H1 (cell line): Measurements from ENCODE around the gene CDHR2. TPM values are rescaled to one million over a fixed set of nuclear protein-coding genes. Genes with fewer than 3 reads are reported as not detected.

Source experiments
- CTCF ChIA-PET: fragments of 300-600 bp; sonication (Branson Sonifier 250); formaldehyde crosslinking; loops from one replicate; lab custom pipeline; 2021; ENCODE audit not compliant: partially characterized antibody; lab: Charles Lee
- POLR2A ChIA-PET: fragments of 300-600 bp; sonication (Branson Sonifier 250); formaldehyde crosslinking; loops from one replicate; lab custom pipeline; 2021; ENCODE audit warnings: inconsistent platforms; ENCODE audit not compliant: partially characterized antibody; lab: Charles Lee
- DNase-seq, 2 experiments: peaks; one replicate each; pipeline versions ENCODE4 v3.0.0 to v3.0.0-alpha.2; 2010 to 2022; ENCODE audit warnings: low spot score in 2 of 2, low read depth in 1 of 2, mixed read lengths in 1 of 2
- FAIRE-seq: peaks from 2 replicates; lab custom pipeline; 2011; peaks lifted over from hg19 to GRCh38; lab: Jason Lieb, UNC
- H2AFZ ChIP-seq: 2 replicates; pipeline ENCODE4 v1.8.1; 2012; ENCODE audit warnings: low read length, inconsistent platforms
- H2AK5ac ChIP-seq: 2 replicates; pipeline ENCODE4 v1.6.1; 2013; ENCODE audit warnings: low read depth, low read length
- H2BK120ac ChIP-seq: replicated peaks from 2 replicates; pipeline ENCODE3; 2013; ENCODE audit warnings: low read depth, low read length, inconsistent platforms
- H2BK12ac ChIP-seq: 2 replicates; pipeline ENCODE4 v1.6.1; 2013; ENCODE audit warnings: low read depth, low read length
- H2BK15ac ChIP-seq: 2 replicates; pipeline ENCODE4 v1.6.1; 2013; ENCODE audit warnings: low read length
- H2BK20ac ChIP-seq: 2 replicates; pipeline ENCODE4 v1.6.1; 2013; ENCODE audit warnings: low read length
- H2BK5ac ChIP-seq: 2 replicates; pipeline ENCODE4 v1.6.1; 2013; ENCODE audit warnings: low read depth, low read length
- H3K14ac ChIP-seq: 2 replicates; pipeline ENCODE4 v1.6.1; 2013; ENCODE audit warnings: inconsistent platforms; ENCODE audit not compliant: insufficient read length
- H3K18ac ChIP-seq: 2 replicates; pipeline ENCODE4 v1.6.1; 2013; ENCODE audit warnings: low read length; ENCODE audit errors: extremely low read depth
- H3K23ac ChIP-seq: 2 replicates; pipeline ENCODE4 v1.6.1; 2013; ENCODE audit warnings: inconsistent platforms; ENCODE audit not compliant: insufficient read length
- H3K23me2 ChIP-seq: 2 replicates; pipeline ENCODE4 v1.6.1; 2013; ENCODE audit warnings: low read depth, low read length
- H3K27ac ChIP-seq: 2 replicates; pipeline ENCODE4 v1.6.1; 2011; ENCODE audit warnings: low read depth, low read length, inconsistent platforms
- H3K27me3 ChIP-seq, 4 experiments: replicated peaks in 1 of 4; 1 replicate in 1 of 4; 2 replicates in 3 of 4; pipeline versions ENCODE4 v1.6.1 to v1.8.1; 2011 to 2013; ENCODE audit warnings: low read length in 3 of 4, mild to moderate bottlenecking in 3 of 4, inconsistent platforms in 2 of 4, mixed read lengths in 2 of 4, moderate library complexity in 1 of 4; ENCODE audit not compliant: control insufficient read depth in 3 of 4, insufficient read depth in 3 of 4; ENCODE audit errors: extremely low read depth in 1 of 4
- H3K36me3 ChIP-seq, 4 experiments: 2 replicates each; pipeline versions ENCODE4 v1.6.1 to v1.8.1; 2011 to 2013; ENCODE audit warnings: mild to moderate bottlenecking in 4 of 4, low read length in 3 of 4, moderate library complexity in 2 of 4, control low read depth in 1 of 4, inconsistent platforms in 1 of 4; ENCODE audit not compliant: insufficient read depth in 4 of 4, control insufficient read depth in 2 of 4
- H3K4ac ChIP-seq: replicated peaks from 2 replicates; pipeline ENCODE3; 2013; ENCODE audit warnings: low read length, low read depth, mixed read lengths, inconsistent platforms; ENCODE audit not compliant: insufficient read length
- H3K4me1 ChIP-seq, 4 experiments: replicated peaks in 1 of 4; 1 replicate in 1 of 4; 2 replicates in 3 of 4; pipeline versions ENCODE4 v1.6.1 to v1.8.1; 2011 to 2013; ENCODE audit warnings: low read length in 3 of 4, inconsistent platforms in 2 of 4, mixed read lengths in 1 of 4; ENCODE audit not compliant: insufficient read depth in 4 of 4, control insufficient read depth in 3 of 4
- H3K4me2 ChIP-seq, 2 experiments: 2 replicates each; pipeline versions ENCODE4 v1.6.1 to v1.8.1; 2011 to 2013; ENCODE audit warnings: low read depth in 2 of 2, low read length in 2 of 2, control low read depth in 1 of 2, inconsistent platforms in 1 of 2, mild to moderate bottlenecking in 1 of 2; ENCODE audit not compliant: insufficient read depth in 1 of 2
- H3K4me3 ChIP-seq, 4 experiments: fragments of 200-600, 300-600 bp in 1 of 4; sonication (generic), shearing (Covaris generic), sonication (Bioruptor Twin) in 1 of 4; 2 replicates each; pipeline versions ENCODE4 v1.5.1 to v1.8.1; 2011 to 2016; ENCODE audit warnings: low read length in 4 of 4, low read depth in 3 of 4, control low read depth in 2 of 4, inconsistent platforms in 2 of 4, mild to moderate bottlenecking in 2 of 4, mixed read lengths in 1 of 4, moderate library complexity in 1 of 4; ENCODE audit not compliant: insufficient read depth in 2 of 4; ENCODE audit errors: extremely low read depth in 1 of 4
- H3K56ac ChIP-seq: replicated peaks from 2 replicates; pipeline ENCODE3; 2013; ENCODE audit warnings: low read depth, mild to moderate bottlenecking, mixed read lengths, low read length, inconsistent platforms; ENCODE audit not compliant: insufficient read length
- H3K79me1 ChIP-seq: 2 replicates; pipeline ENCODE4 v1.6.1; 2013; ENCODE audit warnings: low read depth, low read length, control low read depth
- H3K79me2 ChIP-seq, 2 experiments: 2 replicates each; pipeline versions ENCODE4 v1.6.1 to v1.8.1; 2012 to 2013; ENCODE audit warnings: low read length in 2 of 2, mild to moderate bottlenecking in 2 of 2, inconsistent platforms in 1 of 2; ENCODE audit not compliant: insufficient read depth in 2 of 2, control insufficient read depth in 1 of 2
- H3K9ac ChIP-seq, 4 experiments: replicated peaks in 1 of 4; 1 replicate in 1 of 4; 2 replicates in 3 of 4; pipeline versions ENCODE4 v1.6.1 to v1.8.1; 2011 to 2013; ENCODE audit warnings: low read depth in 3 of 4, low read length in 3 of 4, control low read depth in 2 of 4, mild to moderate bottlenecking in 2 of 4, moderate library complexity in 2 of 4, inconsistent platforms in 1 of 4; ENCODE audit errors: extremely low read depth in 1 of 4
- H3K9me3 ChIP-seq, 2 experiments: 2 replicates each; pipeline versions ENCODE4 v1.6.1 to v1.8.1; 2012 to 2013; ENCODE audit warnings: mild to moderate bottlenecking in 2 of 2, moderate library complexity in 2 of 2, control low read depth in 1 of 2, inconsistent platforms in 1 of 2, low read depth in 1 of 2, low read length in 1 of 2, mixed read lengths in 1 of 2; ENCODE audit not compliant: insufficient read depth in 2 of 2
- H4K20me1 ChIP-seq, 2 experiments: replicated peaks in 1 of 2; 2 replicates each; pipeline versions ENCODE3 to v1.8.1; 2011 to 2013; ENCODE audit warnings: inconsistent platforms in 2 of 2, low read length in 2 of 2, mild to moderate bottlenecking in 1 of 2; ENCODE audit not compliant: insufficient read depth in 2 of 2, control insufficient read depth in 1 of 2
- H4K5ac ChIP-seq: 2 replicates; pipeline ENCODE4 v1.6.1; 2013; ENCODE audit warnings: low read length, low read depth, mixed read lengths, inconsistent platforms; ENCODE audit not compliant: insufficient read length
- H4K8ac ChIP-seq: 2 replicates; pipeline ENCODE4 v1.8.0; 2013; ENCODE audit warnings: mild to moderate bottlenecking, moderate library complexity, low read length, inconsistent platforms; ENCODE audit not compliant: insufficient read depth; ENCODE audit errors: extremely low read depth
- H4K91ac ChIP-seq: replicated peaks from 2 replicates; pipeline ENCODE3; 2013; ENCODE audit warnings: low read length, mixed read lengths, inconsistent platforms; ENCODE audit not compliant: insufficient read length
- CEBPB ChIP-seq: IDR thresholded peaks from 2 replicates; pipeline ENCODE4 v1.6.1; 2012; ENCODE audit warnings: low read depth, low read length
- JUND ChIP-seq: IDR thresholded peaks from 2 replicates; pipeline ENCODE4 v1.6.1; 2011; ENCODE audit warnings: mild to moderate bottlenecking, improper control_type of control experiment, low read length
- KDM4A ChIP-seq: IDR thresholded peaks from one replicate; pipeline ENCODE4 v1.7.1; 2012; ENCODE audit warnings: low read depth, mild to moderate bottlenecking, moderate library complexity, low read length, inconsistent platforms; ENCODE audit not compliant: severe bottlenecking
- NRF1 ChIP-seq: IDR thresholded peaks from 2 replicates; pipeline ENCODE4 v1.6.1; 2011; ENCODE audit warnings: mild to moderate bottlenecking, low read depth, low read length, improper control_type of control experiment
- POLR2A ChIP-seq, 2 experiments: IDR thresholded peaks; 1 replicate in 1 of 2; 2 replicates in 1 of 2; pipeline ENCODE4 v1.6.1; 2011; ENCODE audit warnings: low read depth in 2 of 2, low read length in 2 of 2, mild to moderate bottlenecking in 2 of 2; ENCODE audit errors: control extremely low read depth in 1 of 2
- POLR2AphosphoS5 ChIP-seq: IDR thresholded peaks from 2 replicates; pipeline ENCODE4 v1.6.1; 2011; ENCODE audit warnings: low read depth, low read length
- RAD21 ChIP-seq, 2 experiments: IDR thresholded peaks in 1 of 2; conservative IDR thresholded peaks in 1 of 2; 2 replicates each; pipeline ENCODE4 v1.6.1; 2011; ENCODE audit warnings: low read depth in 2 of 2, low read length in 2 of 2, improper control_type of control experiment in 1 of 2, inconsistent platforms in 1 of 2, mild to moderate bottlenecking in 1 of 2, moderate library complexity in 1 of 2
- RXRA ChIP-seq: IDR thresholded peaks from 2 replicates; pipeline ENCODE4 v1.6.1; 2011; ENCODE audit warnings: low read depth, mild to moderate bottlenecking, low read length, moderate library complexity; ENCODE audit not compliant: insufficient read depth
- SIX5 ChIP-seq: IDR thresholded peaks from 2 replicates; pipeline ENCODE4 v1.6.1; 2011; ENCODE audit warnings: mild to moderate bottlenecking, low read depth, low read length
- SRF ChIP-seq: IDR thresholded peaks from 2 replicates; pipeline ENCODE4 v1.6.1; 2011; ENCODE audit warnings: mild to moderate bottlenecking, low read depth, low read length, moderate library complexity
- TBP ChIP-seq: IDR thresholded peaks from 2 replicates; pipeline ENCODE4 v1.6.1; 2011; ENCODE audit warnings: low read depth, low read length, improper control_type of control experiment
- YY1 ChIP-seq: IDR thresholded peaks from 2 replicates; pipeline ENCODE4 v1.6.1; 2011; ENCODE audit warnings: low read depth, mild to moderate bottlenecking, low read length
- WGBS, 2 experiments: shearing (Covaris generic) in 1 of 2; methylation state at CpG; one replicate each; pipeline versions ENCODE4 v1.1.6 to v1.1.7; 2013 to 2015; ENCODE audit warnings: low lambda C conversion rate in 2 of 2, mixed read lengths in 2 of 2, inconsistent platforms in 1 of 2, low coverage in 1 of 2, missing lambda C conversion rate in 1 of 2; ENCODE audit not compliant: insufficient replicate concordance in 2 of 2, insufficient coverage in 1 of 2, insufficient read length in 1 of 2; ENCODE audit errors: extremely low coverage in 1 of 2, missing lambda C conversion rate in 1 of 2; 5-methylcytosine and 5-hydroxymethylcytosine counted together
- polyA plus RNA-seq, 7 experiments: library from polyadenylated mRNA; depleted of rRNA in 3 of 7; stranded (reverse) in 5 of 7; unstranded in 2 of 7; fragments of >200 nt in 5 of 7; fragments of 200-250 nt in 2 of 7; gene quantifications; 1 replicate in 5 of 7; 2 replicates in 1 of 7; 4 replicates in 1 of 7; pipeline versions ENCODE4 v1.2.1 to v1.2.3, GENCODE V29; 2011 to 2013; ENCODE audit warnings: missing spikeins in 2 of 7, mixed read lengths in 2 of 7
- total RNA-seq: library from RNA; stranded (reverse); fragmentation: NEBNext Ultra II Directional; extraction: Animal tissue kit (Norgen Biotek cat#: 25700); gene quantifications from 2 replicates; pipeline ENCODE4 v1.2.1, GENCODE V29; 2021
- TF ChIP-seq, protein P1 (sequence below): IDR thresholded peaks from 2 replicates; pipeline ENCODE4 v1.6.1; 2012; ENCODE audit warnings: low read length, inconsistent platforms

CDHR2 gene
- total and polyA plus RNA-seq, 2 of the 8 experiments (the other 6 are each of a cell fraction or from before 2014, with no cell fraction given), result 0.02 to 0.43 TPM

DNA sequence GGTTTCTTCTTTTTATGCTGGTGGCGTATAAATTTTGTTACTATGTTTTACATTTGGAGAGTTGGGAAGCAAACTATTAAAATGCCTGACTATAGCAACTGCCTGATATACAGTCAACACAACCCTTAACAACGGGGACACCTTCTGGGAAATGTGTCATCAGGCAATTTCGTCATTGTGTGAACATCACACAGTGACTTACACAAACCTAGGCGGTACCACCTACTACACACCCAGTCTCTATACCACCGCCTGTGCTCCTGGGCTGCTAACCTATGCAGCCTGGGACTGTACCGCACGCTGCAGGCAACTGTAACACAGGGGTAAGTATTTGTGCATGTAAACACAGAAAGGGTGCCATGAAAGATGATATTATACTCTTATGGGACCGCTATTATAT, 1.3 kb upstream of the CDHR2 start:
- WGBS, 2 experiments, result 86% methylated on average over 8 of the region's 8 CpGs; no CpG with 5 or more reads in 1 of the 2 experiments
- no peaks in the 10 kb centered on the region for H3K27me3 ChIP-seq
- POLR2A ChIA-PET, result interaction anchor here (0.9 to 21.1 kb wide), 6 partner anchors 9 to 33 kb away, joined by 4 to 458 read pairs (median 5); partner anchors contain the start of gene RNF44
- TF ChIP-seq RAD21 (IDR thresholded peaks at IDR 0.05 in 1 of 2, conservative IDR thresholded peaks at IDR 0.05 in 1 of 2; ENCODE audit: low read depth in 2 of 2, low read length in 2 of 2) (no peak), NRF1 (no peak), SRF (no peak), JUND (no peak), SIX5 (no peak), TBP (no peak), RXRA (no peak), KDM4A (no peak), POLR2AphosphoS5 (no peak), POLR2A (IDR thresholded peaks at IDR 0.05; ENCODE audit: control extremely low read depth in 1 of 2, low read depth in 2 of 2, low read length in 2 of 2) (no peak), CEBPB (no peak), YY1 (no peak)
- TF ChIP-seq, protein P1, sequence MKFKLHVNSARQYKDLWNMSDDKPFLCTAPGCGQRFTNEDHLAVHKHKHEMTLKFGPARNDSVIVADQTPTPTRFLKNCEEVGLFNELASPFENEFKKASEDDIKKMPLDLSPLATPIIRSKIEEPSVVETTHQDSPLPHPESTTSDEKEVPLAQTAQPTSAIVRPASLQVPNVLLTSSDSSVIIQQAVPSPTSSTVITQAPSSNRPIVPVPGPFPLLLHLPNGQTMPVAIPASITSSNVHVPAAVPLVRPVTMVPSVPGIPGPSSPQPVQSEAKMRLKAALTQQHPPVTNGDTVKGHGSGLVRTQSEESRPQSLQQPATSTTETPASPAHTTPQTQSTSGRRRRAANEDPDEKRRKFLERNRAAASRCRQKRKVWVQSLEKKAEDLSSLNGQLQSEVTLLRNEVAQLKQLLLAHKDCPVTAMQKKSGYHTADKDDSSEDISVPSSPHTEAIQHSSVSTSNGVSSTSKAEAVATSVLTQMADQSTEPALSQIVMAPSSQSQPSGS, result no peak

More for the DNA sequence above, 1.3 kb upstream of the CDHR2 start:
- Histone ChIP-seq H2BK120ac (no peak overlapping the region), H3K56ac (no peak overlapping the region), H2BK20ac (no peak overlapping the region), H4K5ac (no peak overlapping the region), H2AK5ac (no peak overlapping the region), H3K4me1 (peaks cover 0 to 2% (median 1%) of the 10 kb centered on the region in 4 experiments; a peak in 4 of 7 replicates), H2AFZ (no peak overlapping the region), H3K23ac (no peak overlapping the region), H3K9ac (no peak overlapping the region), H3K36me3 (no peaks in the 10 kb centered on the region), H4K8ac (no peak overlapping the region), H2BK12ac (no peak overlapping the region), H2BK15ac (no peak overlapping the region), H3K79me1 (0 out of 2 replicates have a peak, but pooled peaks cover 2% of the 10 kb centered on the region), H3K79me2 (no peaks in the 10 kb centered on the region), H4K20me1 (peaks cover 0 to 1% of the 10 kb centered on the region in 2 experiments), H3K4me2 (no peak overlapping the region), H3K14ac (no peak overlapping the region), H3K9me3 (no peaks in the 10 kb centered on the region), H4K91ac (no peak overlapping the region), H3K4me3 (no peak overlapping the region), H3K4ac (no peak overlapping the region), H3K23me2 (peaks cover 6% of the 10 kb centered on the region; the same call in 1 of the 2 replicates), H3K27ac (no peak overlapping the region), H3K18ac (no peak overlapping the region), H2BK5ac (no peak overlapping the region)
- CTCF ChIA-PET, result interaction anchor here (0.7 to 1.5 kb wide), 7 partner anchors 13 to 48 kb away, joined by 3 to 9 read pairs (median 4); no protein-coding TSS in a partner anchor
- FAIRE-seq (no peak), DNase-seq (no peak)
